Measurements from ENCODE around the gene RBM47.
"Not testable (repeated sequence)": the region's sequence is repeated elsewhere in the genome, so short reads cannot be mapped to it uniquely, and the experiment has no call there.

RBM47 gene

DNA sequence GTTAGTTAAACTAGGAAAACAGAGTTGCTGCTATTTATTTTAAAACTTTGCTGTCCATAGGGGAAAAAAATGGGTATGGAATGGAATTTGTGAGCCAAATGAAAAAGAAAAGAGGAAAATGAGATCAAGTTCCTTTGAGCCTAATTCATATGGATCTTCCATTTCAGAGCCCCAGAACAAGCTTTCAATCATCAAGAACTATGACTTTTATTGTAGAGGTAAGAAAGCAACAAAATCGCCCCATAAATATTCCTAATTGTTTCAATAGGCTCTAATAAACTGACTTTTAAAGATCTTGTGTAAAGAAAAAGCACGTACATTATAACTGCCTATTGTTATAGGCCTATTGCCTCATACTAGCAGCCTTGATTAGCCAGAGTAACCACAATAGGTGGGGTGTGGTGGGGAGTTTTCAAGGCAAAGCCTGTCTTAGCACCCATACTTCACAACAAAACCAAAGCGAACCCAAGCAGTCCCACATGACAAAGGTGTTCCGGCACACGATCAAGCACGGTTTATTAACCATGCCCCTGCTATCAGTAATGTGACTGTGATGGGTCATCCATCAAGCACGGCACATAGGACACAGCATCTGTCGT, 44.4 kb downstream of the RBM47 start:
- no peak for DNase-seq

DNA sequence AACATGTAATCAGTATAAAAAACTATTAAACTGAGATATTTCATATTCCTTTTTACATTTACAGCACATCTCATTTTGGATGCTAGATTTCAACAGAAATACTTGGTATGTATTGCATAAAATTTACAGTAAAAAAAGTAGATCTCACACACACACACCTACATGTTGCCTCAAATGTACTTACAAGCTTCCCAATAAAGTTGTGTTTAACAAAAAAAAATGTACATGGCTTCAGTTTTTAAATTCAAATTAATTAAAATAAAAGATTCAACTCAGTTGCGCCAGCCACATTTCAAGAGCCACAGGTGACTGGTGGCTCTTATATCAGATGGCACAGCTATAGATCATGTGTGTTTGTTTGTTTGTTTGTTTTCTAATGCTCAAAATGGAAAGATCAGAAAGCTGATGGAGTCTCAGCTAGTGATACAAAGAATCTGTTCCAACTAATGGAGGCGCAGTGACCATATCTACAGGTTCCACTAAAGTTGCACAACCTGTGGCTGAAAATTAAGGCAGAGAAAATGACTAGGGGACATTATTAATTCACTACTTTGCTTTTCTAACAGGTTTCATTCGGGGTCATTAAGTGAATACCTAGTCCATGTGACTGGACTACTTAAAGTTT, 45.0 kb downstream of the RBM47 start:
- no peak for DNase-seq

DNA sequence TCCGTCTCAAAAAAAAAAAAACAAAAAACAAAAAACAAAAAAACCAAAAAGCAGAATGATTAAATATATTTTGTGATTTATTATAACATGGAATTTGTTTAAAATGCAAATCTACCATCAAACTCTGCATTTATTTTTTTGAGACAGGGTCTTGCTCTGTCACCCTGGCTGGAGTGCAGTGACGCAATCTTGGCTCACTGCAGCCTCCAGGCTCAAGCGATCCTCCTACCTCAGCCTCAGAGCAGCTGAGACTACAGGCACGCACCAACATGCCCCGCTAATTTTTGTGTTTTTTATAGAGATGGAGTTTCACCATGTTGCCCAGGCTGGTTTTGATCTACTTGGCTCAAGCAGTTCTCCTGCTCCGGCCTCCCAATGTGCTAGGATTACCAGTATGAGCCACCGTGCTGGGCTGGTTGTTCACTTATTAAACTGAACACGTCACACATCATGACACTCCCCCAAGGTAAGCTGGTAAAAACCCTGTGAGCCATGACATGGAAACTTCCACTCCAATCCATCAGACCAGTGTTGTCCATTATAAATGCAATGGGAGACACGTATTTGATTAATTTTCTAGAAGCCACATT, 45.7 kb downstream of the RBM47 start:
- DNase-seq, result no peak

DNA sequence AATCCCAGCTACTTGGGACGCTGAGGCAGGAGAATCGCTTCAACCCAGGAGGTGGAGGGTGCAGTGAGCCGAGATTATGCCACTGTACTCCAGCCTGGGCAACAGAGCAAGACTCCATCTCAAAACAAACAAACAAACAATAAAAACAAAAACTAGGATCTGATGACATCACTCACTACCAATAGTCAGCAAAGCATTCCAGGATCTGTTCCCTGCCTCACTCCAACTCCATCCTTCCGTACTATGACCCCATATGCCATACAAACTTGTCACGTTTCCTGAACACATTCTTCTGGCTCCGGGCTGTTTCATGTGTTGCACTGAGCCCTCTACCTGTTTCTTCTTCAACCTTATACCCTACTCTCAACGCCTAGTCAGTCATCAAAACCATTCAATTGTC, 47.3 kb downstream of the RBM47 start:
- DNase-seq, result no peak

DNA sequence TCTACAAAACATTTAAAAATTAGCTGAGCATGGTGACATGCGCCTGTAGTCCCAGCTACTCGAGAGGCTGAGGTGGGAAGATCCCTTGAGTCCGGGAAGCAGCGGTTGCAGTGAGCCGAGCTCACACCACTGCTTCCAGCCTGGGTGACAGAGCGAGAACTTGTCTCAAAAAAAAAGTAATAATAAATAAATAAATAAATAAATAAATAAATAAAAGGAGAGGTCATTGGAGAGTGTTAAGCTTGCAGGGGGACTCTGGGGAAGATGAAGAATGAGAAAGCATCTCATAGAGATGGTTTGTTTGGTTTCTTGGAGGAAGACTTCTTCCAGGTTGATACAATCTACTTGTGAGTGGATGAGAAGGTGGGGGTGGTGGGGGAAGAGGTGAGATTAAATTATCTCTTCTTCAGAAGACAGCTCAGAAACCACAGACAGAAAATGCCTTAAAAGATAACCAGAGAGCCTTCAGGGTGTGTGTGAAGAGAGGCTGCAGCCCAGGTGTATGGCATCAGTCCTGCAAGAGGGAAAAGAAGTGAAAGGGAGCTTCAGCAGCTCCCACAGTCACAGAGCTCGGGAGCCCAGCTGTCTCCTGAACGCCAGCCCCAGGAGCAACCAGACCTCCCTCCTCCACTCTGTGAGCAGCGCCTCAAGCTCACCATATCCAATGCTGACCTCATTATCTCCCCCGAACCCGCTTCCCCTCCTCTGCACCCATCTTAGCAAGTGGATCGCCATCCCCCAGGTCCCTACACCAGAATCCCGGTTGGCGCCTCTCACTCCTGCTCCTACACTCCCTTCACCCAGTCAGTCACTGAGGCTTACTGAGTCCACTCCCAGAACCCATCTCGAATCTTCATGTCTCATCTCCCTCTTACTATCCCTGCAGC, 48.2 kb downstream of the RBM47 start:
- DNase-seq, result no peak

DNA sequence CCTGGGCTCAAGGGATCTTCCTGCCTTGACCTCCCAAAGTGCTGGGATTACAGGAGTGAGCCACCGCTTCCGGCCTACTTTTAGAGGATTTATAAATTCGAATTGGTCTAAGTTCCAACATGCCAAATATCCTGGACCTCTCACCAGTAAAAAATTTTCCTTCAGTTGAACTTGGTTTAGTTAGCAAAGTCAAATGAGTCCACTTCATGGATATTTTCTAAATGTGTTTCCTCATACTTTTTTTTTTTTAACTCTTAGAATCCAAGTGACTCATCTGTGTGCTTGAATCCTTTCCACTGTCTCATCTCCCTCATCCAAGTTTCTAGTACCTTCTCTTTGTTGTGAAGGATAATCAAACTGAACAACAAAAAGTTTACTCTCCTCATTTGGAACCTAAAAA, 49.7 kb downstream of the RBM47 start:
- no peak for DNase-seq

DNA sequence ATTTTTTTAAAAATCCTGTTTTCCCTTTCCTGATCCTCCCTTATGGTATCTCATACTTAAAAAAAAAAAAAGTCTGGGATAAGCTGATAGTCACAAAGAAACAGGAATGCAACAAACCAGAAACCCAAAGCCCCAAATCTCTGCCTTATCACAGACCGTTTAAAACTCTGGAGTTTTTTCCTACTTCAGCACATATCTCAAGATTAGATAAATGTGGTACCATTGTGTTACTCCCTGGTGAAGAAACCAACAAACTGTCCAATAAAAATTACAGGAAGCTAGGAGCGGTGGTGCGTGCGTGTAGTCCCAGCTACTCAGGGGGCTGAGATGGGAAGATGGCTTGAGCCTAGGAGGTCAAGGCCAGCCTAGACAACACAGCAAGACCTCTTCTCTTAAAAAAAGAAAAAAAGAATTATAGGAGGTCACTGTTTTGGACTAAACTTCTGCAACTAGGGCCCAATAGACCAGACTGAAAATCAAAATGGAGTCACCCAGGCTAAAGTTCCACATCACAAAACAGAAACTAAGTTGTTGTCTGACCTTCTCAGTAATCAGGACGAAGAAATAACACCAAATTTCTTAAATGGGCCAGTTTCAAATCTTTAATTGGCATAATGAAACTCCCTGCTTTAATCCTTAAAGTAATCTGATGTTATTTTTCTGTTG, 51.9 kb downstream of the RBM47 start:
- no peak for DNase-seq

DNA sequence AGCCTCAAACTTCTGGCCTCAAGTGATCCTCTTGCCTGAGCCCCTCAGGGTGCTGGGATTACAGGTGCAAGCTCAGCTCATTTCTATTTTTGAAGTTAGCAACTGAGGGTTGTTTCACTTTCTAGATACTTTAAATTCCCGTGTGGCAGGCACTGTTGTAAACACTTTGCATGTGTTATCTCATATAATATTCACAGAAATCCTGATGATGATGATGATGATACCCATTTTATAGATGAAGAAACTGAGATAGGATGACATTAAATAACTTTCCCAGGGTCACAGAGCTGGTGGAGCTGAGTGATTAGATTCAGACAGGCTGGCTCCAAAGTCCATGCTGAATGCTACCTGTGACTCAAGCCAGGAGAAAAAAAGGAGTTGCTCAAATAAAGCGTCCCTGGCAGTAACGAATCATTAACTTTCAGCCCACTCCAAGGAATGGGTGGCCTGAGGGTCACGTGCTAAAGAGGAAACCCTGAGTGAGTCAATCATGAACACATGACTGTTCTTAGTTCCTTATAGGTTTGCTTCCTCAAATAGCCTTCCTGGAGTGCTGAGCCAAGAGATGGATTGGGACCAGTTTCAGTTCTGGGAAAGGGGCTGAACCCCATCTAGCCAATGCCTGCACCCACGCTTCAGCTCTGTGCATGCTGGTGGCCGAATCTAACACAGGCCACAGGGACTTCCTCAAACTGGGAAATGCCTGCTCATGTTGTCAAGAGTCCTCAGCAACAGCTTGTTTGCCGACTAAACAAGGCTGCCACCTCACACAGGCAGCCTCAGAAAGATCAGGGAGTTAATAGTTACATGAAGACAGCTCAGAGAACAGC, 52.8 kb downstream of the RBM47 start:
- peak; percentile 65 for DNase-seq

DNA sequence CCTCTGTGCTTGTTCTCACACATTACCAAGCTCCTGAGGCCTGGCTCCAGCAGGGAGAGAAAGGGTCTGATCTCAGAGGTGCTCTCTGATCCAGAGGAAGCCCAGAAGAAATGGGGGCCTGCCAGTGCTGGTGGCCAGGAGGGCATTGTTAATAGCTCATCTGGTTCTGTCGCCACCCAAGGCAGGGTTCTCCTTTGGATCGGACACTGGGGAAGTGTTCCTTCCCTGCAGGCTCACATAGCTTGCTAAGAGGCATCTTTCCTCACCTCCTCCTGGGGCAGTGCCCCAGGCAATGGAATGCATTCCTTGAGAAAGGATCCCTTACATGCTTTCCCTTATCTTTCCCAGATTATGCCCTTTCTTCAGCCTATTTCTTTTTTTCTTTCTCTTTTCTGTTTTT, 53.8 kb downstream of the RBM47 start:
- DNase-seq, result no peak

DNA sequence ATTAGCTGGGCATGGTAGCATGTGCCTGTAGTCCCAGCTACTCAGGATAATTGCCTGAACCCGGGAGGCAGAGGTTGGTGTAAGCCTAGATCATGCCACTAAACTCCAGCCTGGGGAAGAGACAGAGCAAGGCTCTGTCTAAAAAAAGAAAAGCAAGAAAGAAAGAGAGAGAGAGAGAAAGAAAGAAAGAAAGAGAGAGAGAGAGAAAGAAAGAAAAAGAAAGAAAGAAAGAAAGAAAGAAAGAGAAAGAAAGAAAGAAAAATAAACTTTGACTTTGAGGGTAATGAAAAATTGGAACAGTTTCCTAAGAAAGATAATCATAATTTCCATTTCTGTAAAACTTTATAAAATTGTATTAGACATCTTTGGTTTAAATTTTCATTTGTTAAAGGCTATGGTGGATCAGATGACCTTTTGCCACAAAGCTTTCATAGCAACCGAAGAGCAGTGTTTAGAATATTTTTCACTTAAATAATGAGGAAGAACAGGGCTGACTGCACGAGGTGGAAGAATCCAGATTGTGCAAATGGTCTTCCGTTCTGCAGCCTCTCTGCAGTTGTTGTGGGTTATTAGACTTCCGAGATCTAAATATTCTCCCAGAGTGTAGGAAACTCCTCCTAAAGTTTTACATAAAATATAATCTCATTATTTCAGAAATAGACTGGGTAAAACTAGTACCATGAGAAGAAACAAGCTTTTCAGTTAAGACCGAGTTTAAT, 55.9 kb downstream of the RBM47 start:
- no peak for DNase-seq

DNA sequence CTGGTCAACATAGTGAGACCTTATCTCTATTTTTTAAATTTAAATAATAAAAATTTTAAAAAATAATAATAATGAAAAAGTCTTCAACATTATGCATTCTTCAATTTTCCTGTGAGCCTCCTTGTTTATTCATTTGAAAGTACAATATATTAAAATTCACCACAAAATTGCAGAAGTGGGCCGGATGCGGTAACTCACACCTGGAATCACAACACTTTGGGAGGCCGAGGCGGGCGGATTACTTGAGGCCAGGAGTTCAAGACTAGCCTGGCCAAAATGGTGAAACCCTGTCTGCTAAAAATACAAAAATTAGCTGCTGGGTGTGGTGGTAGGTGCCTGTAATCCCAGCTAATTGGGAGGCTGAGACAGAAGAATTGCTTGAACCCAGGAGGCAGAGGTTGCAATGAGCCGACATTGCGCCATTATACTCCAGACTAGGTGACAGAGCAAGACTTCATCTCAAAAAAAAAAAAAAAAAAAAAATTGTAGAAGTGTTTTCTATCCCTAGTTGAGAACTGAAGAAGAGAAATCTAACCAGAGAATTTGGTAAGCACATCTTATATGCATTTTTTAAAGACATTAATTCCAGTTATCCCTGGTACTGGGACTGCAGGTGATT, 56.9 kb downstream of the RBM47 start:
- no peak for DNase-seq

DNA sequence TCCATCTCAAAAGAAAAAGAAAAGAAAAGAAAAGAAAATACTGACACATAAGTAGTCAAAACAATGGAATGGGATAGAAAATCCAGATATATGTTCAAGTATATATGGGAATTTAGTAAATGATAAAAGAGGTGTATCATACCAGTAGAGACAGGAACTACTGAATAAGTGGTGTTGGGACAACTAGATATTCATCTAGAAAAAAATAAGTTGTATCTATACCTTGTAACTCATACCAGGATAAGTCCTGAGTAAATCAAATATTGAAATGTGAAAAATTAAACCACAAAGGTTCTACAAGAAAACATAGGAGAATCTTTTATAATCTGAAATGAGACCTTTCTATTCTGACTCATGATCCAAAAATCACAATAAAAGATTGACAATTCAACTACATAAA, 58.5 kb downstream of the RBM47 start:
- no peak for DNase-seq

DNA sequence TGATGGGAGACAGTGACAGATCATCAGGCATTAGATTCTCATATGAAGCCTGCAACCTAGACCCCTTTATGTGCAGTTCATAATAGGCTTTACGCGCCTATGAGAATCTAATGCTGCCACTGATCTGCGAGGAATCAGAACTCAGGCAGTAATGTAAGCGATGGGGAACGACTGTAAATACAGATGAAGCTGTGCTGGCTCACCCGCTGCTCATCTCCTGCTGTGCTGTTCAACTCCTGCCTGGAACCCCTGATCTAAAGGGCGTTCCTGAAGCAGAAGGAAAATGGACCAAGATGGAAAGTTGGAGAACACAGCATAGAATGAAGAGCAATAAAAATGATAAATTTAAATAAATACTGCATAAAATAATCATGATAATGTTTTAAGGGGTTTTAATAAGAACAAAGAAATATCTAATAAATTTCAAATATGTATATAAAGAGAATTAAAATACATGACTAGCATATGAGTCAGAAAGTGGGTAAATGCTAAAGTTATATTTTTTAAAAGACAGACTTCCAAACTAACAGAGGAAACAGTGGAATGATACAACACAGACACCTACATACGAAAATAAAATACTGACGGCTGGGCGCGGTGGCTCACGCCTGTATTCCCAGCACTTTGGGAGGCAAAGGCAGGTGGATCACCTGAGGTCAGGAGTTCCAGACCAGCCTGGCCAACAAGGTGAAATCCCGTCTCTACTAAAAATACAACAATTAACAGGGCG, 59.2 kb downstream of the RBM47 start:
- DNase-seq, result no peak

DNA sequence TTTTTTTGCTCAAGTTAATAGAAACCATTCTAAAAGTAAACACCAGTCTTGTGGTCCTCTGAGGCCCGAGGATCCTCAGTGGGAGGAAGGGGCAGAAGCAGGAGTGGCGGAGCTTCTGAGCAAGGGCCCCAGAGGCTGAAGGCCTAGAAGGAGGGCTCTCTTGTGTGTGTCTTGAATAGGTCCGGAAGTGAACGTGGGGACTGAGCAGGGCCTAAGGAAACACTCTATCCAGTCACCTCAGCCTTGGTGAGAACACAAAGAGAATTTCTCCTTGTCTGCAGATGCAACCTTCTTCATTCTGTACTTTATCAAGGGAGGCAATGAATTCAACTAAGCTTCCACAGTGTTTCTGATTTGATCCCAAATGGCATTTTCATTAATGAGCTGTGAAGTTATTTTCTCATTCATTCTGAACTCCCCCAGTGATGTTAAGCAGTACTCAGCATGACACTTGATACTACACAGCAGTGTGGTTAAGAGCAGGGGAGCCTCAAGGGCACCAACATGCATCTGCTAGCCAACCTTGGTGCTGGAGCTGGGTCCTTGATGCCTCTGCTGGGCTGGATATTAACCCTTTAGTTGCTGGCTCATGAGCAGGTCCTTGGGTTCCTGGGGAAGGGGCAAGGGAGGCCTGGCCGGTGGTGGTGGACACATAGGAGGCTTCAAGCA, 64.7 kb downstream of the RBM47 start:
- DNase-seq, result no peak

DNA sequence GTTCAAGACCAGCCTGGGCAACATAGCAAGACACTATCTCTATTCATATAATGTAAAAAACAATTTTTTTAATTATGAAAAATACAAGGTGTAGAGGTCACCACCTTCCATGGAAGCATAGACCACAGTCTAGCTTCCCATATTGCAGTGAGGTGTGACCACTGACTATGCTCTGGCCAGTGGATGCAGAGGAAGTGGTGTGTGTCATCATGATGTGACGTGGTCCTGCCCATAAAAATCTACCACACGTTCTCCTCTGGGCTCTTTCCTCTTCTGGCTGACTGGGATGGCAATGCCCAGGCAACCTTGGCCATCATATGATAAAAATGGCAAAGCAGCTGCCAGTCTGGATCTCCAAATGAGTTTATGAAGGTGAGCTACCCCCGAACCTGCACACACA, 65.7 kb downstream of the RBM47 start:
- no peak for DNase-seq

DNA sequence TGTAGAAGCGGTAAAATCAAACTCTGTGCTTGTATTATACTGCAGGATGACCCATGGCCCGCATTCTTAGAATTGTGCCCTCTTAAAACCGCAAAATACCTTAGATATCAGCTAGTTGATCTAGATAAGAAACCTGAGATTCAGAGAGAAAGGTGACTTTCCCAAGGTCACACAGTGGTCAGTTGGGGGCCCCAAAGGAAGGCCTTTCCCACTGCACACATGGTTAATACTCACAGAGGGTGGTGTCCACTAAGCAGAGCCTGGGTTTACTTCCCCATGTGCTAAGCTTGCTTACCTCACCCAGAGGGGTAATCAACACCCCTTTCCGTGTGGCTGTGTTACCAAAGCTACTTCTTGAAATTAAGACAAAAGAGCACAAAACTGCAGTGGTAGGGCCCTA, 66.3 kb downstream of the RBM47 start:
- no peak for DNase-seq

DNA sequence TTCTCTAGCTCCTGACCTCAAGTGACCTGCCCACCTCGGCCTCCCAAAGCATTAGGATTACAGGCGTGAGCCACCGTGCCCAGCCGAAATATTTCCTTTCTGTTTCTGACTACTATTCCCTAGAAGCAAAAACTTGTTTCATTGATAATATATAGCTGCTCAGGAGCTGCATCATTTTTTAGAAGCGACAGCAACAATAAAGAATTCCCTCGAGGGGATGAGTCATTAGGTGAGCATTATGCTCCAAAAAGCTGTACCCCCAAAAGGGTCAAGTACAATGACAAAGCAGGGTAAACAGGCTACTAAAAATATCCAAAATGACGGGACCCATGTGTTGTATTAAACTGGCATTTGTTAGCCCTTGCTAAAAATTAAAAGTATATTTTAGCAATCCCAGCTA, 67.0 kb downstream of the RBM47 start:
- DNase-seq, result no peak

DNA sequence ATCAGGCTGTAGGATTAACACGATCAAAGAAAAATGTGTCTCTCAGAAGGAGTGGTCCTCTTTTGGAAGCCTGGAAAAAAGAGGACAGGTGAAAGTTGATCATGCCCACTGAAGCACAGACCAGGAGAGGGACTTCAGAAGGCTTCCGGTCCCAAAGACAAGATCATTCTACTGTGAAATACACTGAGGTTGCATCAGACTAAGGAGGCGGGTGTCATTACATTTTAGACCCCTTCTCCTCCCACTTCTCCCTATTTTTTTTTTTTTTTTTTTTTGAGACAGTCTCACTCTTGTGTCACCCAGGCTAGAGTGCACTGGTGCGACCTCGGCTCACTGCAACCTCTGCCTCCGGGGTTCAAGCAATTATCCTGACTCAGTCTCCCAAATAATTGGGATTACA, 67.5 kb downstream of the RBM47 start:
- DNase-seq, result no peak

DNA sequence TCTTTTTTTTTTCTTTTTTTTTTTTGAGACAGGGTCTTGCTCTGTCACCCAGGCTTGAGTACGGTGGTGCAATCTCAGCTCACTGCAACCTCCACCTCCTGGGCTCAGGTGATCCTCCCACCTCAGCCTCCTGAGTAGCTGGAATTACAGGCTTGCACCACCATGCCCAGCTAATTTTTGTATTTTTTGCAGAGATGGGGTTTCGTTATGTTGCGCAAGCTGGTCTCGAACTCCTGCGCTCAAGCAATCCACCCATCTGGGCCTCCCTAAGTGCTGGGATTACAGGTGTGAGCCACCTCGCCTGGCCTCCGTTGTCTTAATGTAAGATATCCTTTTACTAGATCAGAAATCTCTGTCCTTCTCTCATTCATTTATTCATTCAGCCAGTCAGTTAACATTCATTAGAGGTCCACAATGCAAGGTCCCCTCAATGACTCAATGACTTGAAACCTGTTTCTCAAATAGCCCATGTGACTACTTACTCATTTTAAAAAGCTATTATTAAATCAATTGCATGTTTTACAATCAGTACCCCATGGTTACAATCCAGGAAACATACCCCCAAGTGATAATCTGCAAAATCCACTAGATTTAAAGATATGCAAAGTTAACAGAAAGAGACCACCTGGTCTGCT, 68.0 kb downstream of the RBM47 start:
- DNase-seq, result not testable (repeated sequence)
